ACHN (cell line): ENCODE results near the gene RRAS2.
"Not testable (repeated sequence)": the region's sequence is repeated elsewhere in the genome, so short reads cannot be mapped to it uniquely, and the experiment has no call there.

Experiments used
- DNase-seq: peaks from one replicate; pipeline ENCODE4 v3.0.0-alpha.2; 2015
- in situ Hi-C: cut with HindIII; loops from 2 replicates; pipeline ENCODE4 v1.10.0; 2017; ENCODE audit warnings: low sequenced_read_pairs, low pct_ligation_motif_present, low pct_unique_long_range_greater_than_20kb

Gene RRAS2

GRCh38 chr11:14275076-14275475 is 83.9 kb downstream of the RRAS2 start:
- in situ Hi-C loops: no loop called here
- DNase-seq: no peak

DNA sequence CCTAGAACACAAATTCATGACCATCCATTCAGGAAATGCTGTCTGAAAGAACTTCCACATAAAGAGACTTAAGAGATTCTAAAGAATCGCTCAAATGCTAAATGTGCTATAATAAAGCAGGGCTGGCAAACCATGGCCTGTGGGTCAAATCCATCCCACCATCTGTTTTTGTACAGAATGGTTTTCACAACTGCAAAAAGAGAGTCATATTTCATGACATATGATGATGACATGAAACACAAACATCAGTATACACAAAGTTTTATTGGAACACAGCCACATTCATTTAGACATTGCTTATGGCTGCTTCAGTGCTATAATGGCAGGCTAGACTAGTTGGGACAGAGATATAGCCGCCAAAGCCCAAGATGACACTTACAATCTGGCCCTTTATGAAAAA is 85.1 kb downstream of the RRAS2 start:
- no peak for DNase-seq
- in situ Hi-C loops: no loop called here

DNA sequence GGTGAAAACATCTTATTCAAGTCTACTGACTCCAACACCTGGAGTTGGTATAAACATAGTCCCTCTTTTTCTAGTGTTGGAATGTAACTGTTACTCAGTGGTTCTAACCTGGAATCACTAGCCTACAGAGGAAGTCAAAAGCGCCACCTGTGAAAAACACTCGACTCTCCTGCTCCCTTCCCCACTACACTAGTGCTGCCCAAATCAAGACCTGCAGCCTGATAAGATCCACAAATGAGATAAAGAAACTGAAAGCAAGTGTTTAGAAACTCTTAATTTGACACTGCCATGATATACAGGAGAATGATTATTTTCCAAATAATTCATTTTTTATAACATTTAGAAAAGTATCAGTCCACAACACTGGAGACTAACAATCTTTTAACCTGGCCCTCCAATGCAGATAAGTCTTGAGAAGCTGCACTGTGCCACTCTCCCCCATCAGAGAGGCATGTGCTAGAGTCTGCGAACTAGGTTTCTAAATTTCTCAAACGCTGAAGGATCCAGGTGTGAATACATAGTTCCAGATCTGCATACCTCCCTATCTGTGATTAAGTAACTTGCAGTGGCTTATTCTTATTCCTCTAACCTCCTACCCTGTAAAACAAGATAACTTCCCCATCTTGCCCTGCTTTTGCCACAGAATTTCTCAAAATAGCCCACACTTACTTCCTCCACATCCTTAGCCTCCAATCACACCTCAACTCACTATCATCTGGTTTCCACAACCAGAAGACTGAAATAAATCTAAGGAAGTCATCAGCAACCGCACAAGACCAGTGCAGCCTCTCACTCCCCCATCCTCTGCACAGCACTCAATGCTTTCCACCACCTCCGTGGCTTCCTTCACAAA is 88.1 kb downstream of the RRAS2 start:
- DNase-seq: no peak
- in situ Hi-C loops: no loop called here

GRCh38 chr11:14269692-14270573 is 89.0 kb downstream of the RRAS2 start:
- no peak for DNase-seq
- in situ Hi-C loops: no loop called here

GRCh38 chr11:14267861-14268635 is 90.9 kb downstream of the RRAS2 start:
- in situ Hi-C loops: no loop called here
- DNase-seq: no peak

DNA sequence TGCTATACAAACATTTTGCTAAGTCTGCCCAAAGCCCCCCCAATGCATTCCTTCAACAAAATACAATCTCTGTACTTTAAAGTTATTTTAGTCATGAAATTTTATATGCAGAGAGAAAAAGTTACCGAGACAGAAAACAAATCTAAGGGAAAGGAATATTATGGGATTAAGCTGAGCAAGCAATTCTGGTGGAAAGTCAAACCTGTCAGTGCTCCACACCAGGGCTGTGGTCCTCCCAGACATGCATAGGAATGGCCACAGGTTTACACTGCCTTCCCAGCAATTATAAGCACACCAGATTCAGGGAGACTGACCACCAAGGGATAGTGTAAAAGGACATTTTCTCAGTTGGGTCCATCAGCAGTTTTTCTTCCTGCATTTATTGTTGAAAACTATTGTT is 92.4 kb downstream of the RRAS2 start:
- in situ Hi-C loops: no loop called here

DNA sequence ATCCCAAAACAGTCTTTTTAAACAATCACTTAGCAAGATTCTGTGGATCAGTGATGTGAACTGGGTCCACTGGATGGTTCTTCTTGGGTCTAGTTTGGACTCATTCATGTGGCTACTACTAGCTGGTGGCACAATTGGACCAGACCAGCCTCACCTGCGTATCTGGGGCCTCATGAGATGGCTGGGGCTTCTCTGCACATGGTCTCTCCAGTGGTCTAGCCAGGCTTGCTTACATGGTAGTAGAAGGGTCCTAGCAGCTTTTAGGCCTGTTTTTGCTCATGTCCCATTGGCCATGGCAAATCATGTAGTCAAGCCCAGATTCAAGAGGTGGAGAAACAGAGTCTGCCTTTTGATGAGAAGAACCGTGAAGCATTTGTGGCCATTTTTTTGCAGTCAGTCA is 94.0 kb downstream of the RRAS2 start:
- in situ Hi-C loops: no loop called here

More for the DNA sequence above, 92.4 kb downstream of the RRAS2 start:
- no peak for DNase-seq

DNA sequence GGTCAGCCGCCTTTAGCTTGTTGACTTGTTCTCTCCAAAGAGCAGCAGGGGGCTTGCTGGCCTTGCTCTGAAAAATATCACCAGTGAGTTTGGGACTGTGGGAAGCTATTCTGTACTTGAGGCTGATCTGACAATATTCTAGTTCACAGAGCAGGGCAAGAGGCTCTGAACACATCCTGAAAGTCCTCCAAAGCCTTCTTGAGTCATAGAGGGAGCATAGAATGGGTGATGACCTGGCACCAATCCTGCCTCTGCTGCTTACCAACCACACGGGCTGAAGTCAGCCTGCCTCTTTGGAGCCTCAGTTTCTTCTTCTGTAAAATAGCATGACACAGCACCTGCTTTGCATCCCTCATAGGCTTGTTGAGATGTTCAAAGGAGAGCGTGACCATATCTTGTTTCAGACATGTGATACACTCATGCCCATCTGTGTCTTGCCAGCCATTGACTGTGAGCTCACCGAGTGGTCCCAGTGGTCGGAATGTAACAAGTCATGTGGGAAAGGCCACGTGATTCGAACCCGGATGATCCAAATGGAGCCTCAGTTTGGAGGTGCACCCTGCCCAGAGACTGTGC is 96.6 kb downstream of the RRAS2 start:
- in situ Hi-C loops: no loop called here
- DNase-seq: no peak

More for the DNA sequence above, 94.0 kb downstream of the RRAS2 start:
- no peak for DNase-seq

- in situ Hi-C loops: no loop called here
- DNase-seq: no peak
These were observed 97.9 kb downstream of the RRAS2 start for GRCh38 chr11:14261066-14261465.

- in situ Hi-C loops: no loop called here
- DNase-seq: no peak
These were observed 99.1 kb downstream of the RRAS2 start for GRCh38 chr11:14259878-14260277.

DNA sequence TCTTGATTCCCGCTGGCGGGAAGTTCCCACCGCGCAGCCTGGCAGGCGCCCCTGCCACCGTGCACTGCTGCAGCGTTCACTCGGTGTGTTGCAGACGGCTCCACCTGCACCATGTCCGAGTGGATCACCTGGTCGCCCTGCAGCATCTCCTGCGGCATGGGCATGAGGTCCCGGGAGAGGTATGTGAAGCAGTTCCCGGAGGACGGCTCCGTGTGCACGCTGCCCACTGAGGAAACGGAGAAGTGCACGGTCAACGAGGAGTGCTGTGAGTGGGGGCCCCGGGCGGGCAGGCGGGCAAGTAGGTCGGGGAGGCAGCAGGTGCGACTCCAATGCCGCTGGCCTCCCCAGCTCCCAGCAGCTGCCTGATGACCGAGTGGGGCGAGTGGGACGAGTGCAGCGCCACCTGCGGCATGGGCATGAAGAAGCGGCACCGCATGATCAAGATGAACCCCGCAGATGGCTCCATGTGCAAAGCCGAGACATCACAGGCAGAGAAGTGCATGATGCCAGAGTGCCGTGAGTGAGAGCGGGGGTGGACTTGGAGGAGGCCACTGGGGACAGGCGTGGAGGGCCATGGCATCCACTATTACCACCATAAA is 99.7 kb downstream of the RRAS2 start:
- in situ Hi-C loops: no loop called here
- DNase-seq: no peak

- DNase-seq: peak; percentile 33
These were observed 100.6 kb downstream of the RRAS2 start for GRCh38 chr11:14258221-14258935.

GRCh38 chr11:14255238-14255534 is 103.8 kb downstream of the RRAS2 start:
- no peak for DNase-seq
- in situ Hi-C loops: no loop called here

More at GRCh38 chr11:14258221-14258935, 100.6 kb downstream of the RRAS2 start:
- in situ Hi-C loops: no loop called here

DNA sequence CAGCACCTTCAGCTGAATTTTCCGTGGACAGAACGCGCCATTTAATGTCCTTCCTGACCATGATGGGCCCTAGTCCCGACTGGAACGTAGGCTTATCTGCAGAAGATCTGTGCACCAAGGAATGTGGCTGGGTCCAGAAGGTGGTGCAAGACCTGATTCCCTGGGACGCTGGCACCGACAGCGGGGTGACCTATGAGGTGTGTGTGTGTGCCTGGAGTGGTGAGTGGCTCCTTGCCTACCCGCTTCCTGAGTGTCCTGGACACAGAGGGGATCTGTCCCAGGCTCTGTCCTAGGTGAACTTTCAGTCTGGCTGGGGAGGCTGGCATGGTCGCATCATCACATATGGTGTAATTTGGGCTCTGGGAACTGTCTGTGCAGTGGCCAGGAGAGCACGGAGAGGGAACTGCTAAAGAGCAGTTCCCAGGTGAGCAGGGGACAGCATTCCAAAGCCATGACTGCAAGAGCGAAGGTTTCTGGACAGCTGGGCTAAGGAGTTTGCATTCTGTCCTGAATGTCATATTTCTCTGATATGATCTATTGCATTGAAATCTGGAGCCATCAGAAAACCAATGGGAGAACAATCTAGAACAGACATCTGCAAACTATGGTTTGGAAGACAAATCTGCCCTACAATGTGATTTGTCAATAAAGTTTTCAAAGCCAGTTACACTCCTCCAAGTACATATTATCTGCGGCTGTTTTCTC is 104.3 kb downstream of the RRAS2 start:
- DNase-seq: no peak
- in situ Hi-C loops: no loop called here

DNA sequence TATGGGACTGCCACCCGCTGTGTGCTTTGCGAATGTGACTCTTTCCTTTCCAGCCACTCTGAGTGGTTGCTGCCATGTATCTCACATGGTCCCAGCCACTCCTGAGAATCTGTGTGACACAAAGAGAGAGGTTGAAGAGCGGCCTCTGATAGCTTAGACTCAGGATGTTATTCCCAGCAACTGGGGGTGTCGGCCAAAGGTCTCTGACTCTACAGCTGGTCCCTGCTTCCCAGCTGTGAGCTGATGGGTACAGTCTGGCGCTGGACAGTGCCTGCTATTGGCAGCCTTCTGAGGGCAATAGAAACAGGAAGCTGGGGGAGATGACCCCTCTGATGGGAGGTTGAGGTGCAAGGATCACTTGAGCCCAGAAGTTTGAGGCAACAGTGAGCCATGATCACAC is 105.1 kb downstream of the RRAS2 start:
- in situ Hi-C loops: no loop called here
- DNase-seq: no peak

DNA sequence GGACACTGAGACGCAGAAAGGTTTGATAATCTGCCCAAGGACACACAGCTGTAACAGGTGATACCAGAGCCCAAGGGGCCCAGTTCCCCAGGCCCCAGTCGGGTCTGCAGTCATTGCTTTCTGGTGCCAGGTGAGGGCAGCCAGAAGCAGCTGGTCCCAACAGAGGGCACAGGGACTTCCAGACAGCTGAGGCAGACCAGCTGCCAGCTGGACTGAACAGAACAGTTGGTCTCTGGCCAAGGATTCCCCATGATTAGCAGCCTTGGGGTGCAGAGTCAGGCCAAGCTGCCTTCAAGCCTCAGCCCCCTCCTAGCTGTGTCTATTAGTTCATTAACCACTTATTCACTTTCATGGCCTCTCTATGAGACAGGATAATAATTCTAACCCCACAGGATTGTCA is 105.6 kb downstream of the RRAS2 start:
- in situ Hi-C loops: no loop called here
- DNase-seq: no peak

- DNase-seq, in situ Hi-C loops: not testable (repeated sequence)
These were observed 106.5 kb downstream of the RRAS2 start for GRCh38 chr11:14252501-14252900.
